Epithelial cell of proximal tubule (primary cell): ENCODE results near the gene CD180. TPM values are rescaled to one million over a fixed set of nuclear protein-coding genes. Genes with fewer than 3 reads are reported as not detected.

Source experiments
- DNase-seq: peaks from one replicate; pipeline ENCODE4 v3.0.0-alpha.2; 2011; ENCODE audit warnings: low read depth
- H3K4me3 ChIP-seq: 2 replicates; pipeline ENCODE4 v1.5.1; 2011; ENCODE audit warnings: low read depth, mild to moderate bottlenecking, low read length
- CTCF ChIP-seq: conservative IDR thresholded peaks from 2 replicates; pipeline ENCODE4 v1.5.1; 2012; ENCODE audit warnings: low read depth, mild to moderate bottlenecking, low read length
- total RNA-seq: library from RNA; depleted of rRNA; stranded (reverse); fragments of >200 nt; gene quantifications from 2 replicates; pipeline ENCODE4 v1.2.3, GENCODE V29; 2015

Gene CD180
- total RNA-seq, 1 donor from 2014 or later: not detected

- no peak for DNase-seq
- no peak for TF ChIP-seq CTCF
- no peak overlapping the region for H3K4me3 ChIP-seq
Measured at GRCh38 chr5:67146574-67146973, 50.0 kb downstream of the CD180 start.

GRCh38 chr5:67144183-67144639 lies 52.4 kb downstream of the CD180 start:
- no peak for TF ChIP-seq CTCF

GRCh38 chr5:67143549-67143948 lies 53.0 kb downstream of the CD180 start:
- DNase-seq: no peak
- no peak overlapping the region for H3K4me3 ChIP-seq
- TF ChIP-seq CTCF: no peak

More at GRCh38 chr5:67144183-67144639, 52.4 kb downstream of the CD180 start:
- H3K4me3 ChIP-seq: no peak overlapping the region
- DNase-seq: no peak

- no peak for TF ChIP-seq CTCF
Measured at GRCh38 chr5:67142816-67143215, 53.8 kb downstream of the CD180 start.

GRCh38 chr5:67141644-67142043 lies 55.0 kb downstream of the CD180 start:
- H3K4me3 ChIP-seq: no peak overlapping the region
- no peak for TF ChIP-seq CTCF
- no peak for DNase-seq

More at GRCh38 chr5:67142816-67143215, 53.8 kb downstream of the CD180 start:
- no peak for DNase-seq
- no peak overlapping the region for H3K4me3 ChIP-seq

- TF ChIP-seq CTCF: no peak
- no peak overlapping the region for H3K4me3 ChIP-seq
- no peak for DNase-seq
Measured at GRCh38 chr5:67140413-67140812, 56.2 kb downstream of the CD180 start.

- TF ChIP-seq CTCF: no peak
- no peak for DNase-seq
- no peak overlapping the region for H3K4me3 ChIP-seq
Measured at GRCh38 chr5:67139030-67139429, 57.6 kb downstream of the CD180 start.
